Fibroblast of pulmonary artery (primary cell): ENCODE measurements around the gene ATP6V1F.

ENCODE experiments used
- DNase-seq: peaks from one replicate; pipeline ENCODE4 v3.0.0-alpha.2; 2010; ENCODE audit warnings: low read depth
- H3K4me3 ChIP-seq: replicated peaks from 2 replicates; pipeline ENCODE4 v1.5.1; 2011; ENCODE audit warnings: low read depth, mild to moderate bottlenecking, control low read depth, low read length, moderate library complexity
- CTCF ChIP-seq: IDR thresholded peaks from 2 replicates; pipeline ENCODE4 v1.5.1; 2011; ENCODE audit warnings: mild to moderate bottlenecking, control low read depth, low read length, inconsistent platforms; ENCODE audit errors: missing control alignments

ATP6V1F gene

GRCh38 chr7:128845475-128845874 lies 17.2 kb upstream of the ATP6V1F start:
- no peak overlapping the region for H3K4me3 ChIP-seq
- DNase-seq: no peak
- TF ChIP-seq CTCF: no peak

- H3K4me3 ChIP-seq: no peak overlapping the region
- no peak for TF ChIP-seq CTCF
- DNase-seq: no peak
These were observed 16.7 kb upstream of the ATP6V1F start for GRCh38 chr7:128845987-128846386.

- DNase-seq: no peak
- TF ChIP-seq CTCF: no peak
- no peak overlapping the region for H3K4me3 ChIP-seq
These were observed 15.7 kb upstream of the ATP6V1F start for GRCh38 chr7:128846781-128847444.

GRCh38 chr7:128847721-128848211 lies 14.9 kb upstream of the ATP6V1F start:
- DNase-seq: no peak
- no peak overlapping the region for H3K4me3 ChIP-seq
- TF ChIP-seq CTCF: no peak

GRCh38 chr7:128848289-128849155 lies 14.1 kb upstream of the ATP6V1F start:
- H3K4me3 ChIP-seq: no peak overlapping the region
- DNase-seq: no peak
- no peak for TF ChIP-seq CTCF

GRCh38 chr7:128849156-128849515 lies 13.5 kb upstream of the ATP6V1F start:
- TF ChIP-seq CTCF: no peak
- DNase-seq: no peak
- no peak overlapping the region for H3K4me3 ChIP-seq
